Measurements from ENCODE around the gene RNF4. TPM values are rescaled to one million over a fixed set of nuclear protein-coding genes. Genes with fewer than 3 reads are reported as not detected.

The RNF4 gene, protein sequence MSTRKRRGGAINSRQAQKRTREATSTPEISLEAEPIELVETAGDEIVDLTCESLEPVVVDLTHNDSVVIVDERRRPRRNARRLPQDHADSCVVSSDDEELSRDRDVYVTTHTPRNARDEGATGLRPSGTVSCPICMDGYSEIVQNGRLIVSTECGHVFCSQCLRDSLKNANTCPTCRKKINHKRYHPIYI
- total RNA-seq (2022) (45.6 and 55.6 TPM in 2 replicates), Bru-seq, nascent RNA (percentile 84 among the genes with signal in this experiment), BruChase-seq, experiment 1, labeled RNA remaining after a 6-hour chase (percentile 75 among the genes with signal in this experiment), BruChase-seq, experiment 2, labeled RNA remaining after a 2-hour chase (percentile 85 among the genes with signal in this experiment)
- long read RNA-seq, partial matches to known transcripts, result 6 of 74 reads
- long read RNA-seq, other reads (novel, unspliced or antisense), result 68 of 74 reads

- no peak for TF ChIP-seq CTCF (IDR thresholded peaks at IDR 0.05; ENCODE audit: unreplicated experiment)
- H3K36me3 Mint-ChIP-seq (ENCODE audit: insufficient read depth, unreplicated experiment), result peaks cover 58% of the 10 kb centered on the region
- intact Hi-C loops (cut with micrococcal nuclease; ENCODE audit: unreplicated experiment), result no loop called here
- peak within 1 kb of the TSS; percentile 92 for H3K27ac Mint-ChIP-seq (ENCODE audit: unreplicated experiment)
- no peaks in the 10 kb centered on the region for H3K9me3 Mint-ChIP-seq (ENCODE audit: low read depth, unreplicated experiment)
- BruUV-seq (replicated peaks), result no TSS peak
- H3K4me3 Mint-ChIP-seq (ENCODE audit: low read depth, unreplicated experiment), result peak within 1 kb of the TSS; percentile 96
- peaks cover 5% of the 10 kb centered on the region for H3K27me3 Mint-ChIP-seq (ENCODE audit: unreplicated experiment)
- H3K4me1 Mint-ChIP-seq (ENCODE audit: low read depth, unreplicated experiment), result no peaks in the 10 kb centered on the region
- CTCF ChIA-PET, result interaction anchor here (0.6 to 1.3 kb wide), 2 partner anchors 26 to 67 kb away, joined by 3 to 5 read pairs; no protein-coding TSS in a partner anchor
- DNase-seq, result peak; percentile 89
These were observed at the start of gene RNF4 for GRCh38 chr4:2468456-2469191. Gene RNF4 (plus strand): TSS chr4:2469106. CDS start chr4:2490494, 21,388 bp downstream.

DNA sequence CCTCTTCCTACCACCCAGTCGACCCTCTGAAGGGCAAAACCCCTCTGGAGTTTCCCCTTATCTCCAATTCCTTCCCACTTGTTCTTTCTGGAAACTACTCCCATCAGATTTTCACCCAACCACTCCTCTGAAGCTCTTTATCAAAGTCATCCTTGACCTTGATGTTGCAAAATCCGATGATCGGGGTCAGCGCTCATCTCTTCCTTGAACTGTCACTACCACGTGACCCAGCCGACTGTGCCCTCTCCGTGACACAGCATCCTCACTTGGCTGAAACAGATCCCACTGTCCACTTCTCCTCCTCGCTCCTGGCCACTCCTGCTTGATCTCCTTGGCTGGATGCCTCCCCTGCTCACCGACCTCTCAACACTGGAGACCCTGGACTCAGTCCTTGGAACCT is 49.1 kb upstream of the RNF4 start:
- no peak for TF ChIP-seq CTCF (IDR thresholded peaks at IDR 0.05; ENCODE audit: unreplicated experiment)
- BruUV-seq (replicated peaks), result no TSS peak
- CTCF ChIA-PET, result interaction anchor here (1.3 kb wide), 1 partner anchor 106 kb away, joined by 3 read pairs; no protein-coding TSS in a partner anchor
- peak overlapping the region; percentile 66 for H3K4me3 Mint-ChIP-seq (ENCODE audit: low read depth, unreplicated experiment)
- intact Hi-C loops (cut with micrococcal nuclease; ENCODE audit: unreplicated experiment), result no loop called here
- H3K27ac Mint-ChIP-seq (ENCODE audit: unreplicated experiment), result no peak overlapping the region
- H3K9me3 Mint-ChIP-seq (ENCODE audit: low read depth, unreplicated experiment), result no peaks in the 10 kb centered on the region
- no peak for DNase-seq
- H3K27me3 Mint-ChIP-seq (ENCODE audit: unreplicated experiment), result peaks cover 80% of the 10 kb centered on the region
- peaks cover 7% of the 10 kb centered on the region for H3K36me3 Mint-ChIP-seq (ENCODE audit: insufficient read depth, unreplicated experiment)
- H3K4me1 Mint-ChIP-seq (ENCODE audit: low read depth, unreplicated experiment), result peaks cover 18% of the 10 kb centered on the region

DNA sequence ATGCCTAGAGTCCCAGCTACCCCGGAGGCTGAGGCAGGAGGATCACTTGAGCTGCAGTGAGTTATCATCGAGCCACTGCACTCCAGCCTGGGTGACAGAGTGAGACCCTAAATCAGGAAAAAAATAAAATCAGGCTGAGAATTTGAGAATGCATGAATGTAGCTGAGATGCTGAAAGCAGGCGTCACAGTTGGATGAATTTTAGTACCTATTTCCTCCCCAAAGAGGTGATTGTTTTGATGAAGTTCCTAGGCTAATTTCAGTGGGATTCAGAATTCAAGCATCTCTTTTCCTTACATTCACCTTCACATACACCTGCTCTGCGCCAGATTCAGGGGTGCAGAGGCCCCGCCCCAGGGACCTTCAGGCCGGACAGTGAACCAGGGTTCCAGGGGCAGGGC is 47.0 kb upstream of the RNF4 start:
- TF ChIP-seq CTCF (IDR thresholded peaks at IDR 0.05; ENCODE audit: unreplicated experiment), result no peak
- peaks cover 7% of the 10 kb centered on the region for H3K36me3 Mint-ChIP-seq (ENCODE audit: insufficient read depth, unreplicated experiment)
- H3K9me3 Mint-ChIP-seq (ENCODE audit: low read depth, unreplicated experiment), result no peaks in the 10 kb centered on the region
- CTCF ChIA-PET, result no interaction called here
- DNase-seq, result no peak
- H3K4me3 Mint-ChIP-seq (ENCODE audit: low read depth, unreplicated experiment), result no peak overlapping the region
- intact Hi-C loops (cut with micrococcal nuclease; ENCODE audit: unreplicated experiment), result no loop called here
- H3K4me1 Mint-ChIP-seq (ENCODE audit: low read depth, unreplicated experiment), result peaks cover 18% of the 10 kb centered on the region
- BruUV-seq (replicated peaks), result no TSS peak
- H3K27ac Mint-ChIP-seq (ENCODE audit: unreplicated experiment), result no peak overlapping the region
- H3K27me3 Mint-ChIP-seq (ENCODE audit: unreplicated experiment), result peaks cover 71% of the 10 kb centered on the region

GRCh38 chr4:2423066-2423465 is 45.8 kb upstream of the RNF4 start:
- H3K27ac Mint-ChIP-seq (ENCODE audit: unreplicated experiment), result no peak overlapping the region
- peaks cover 18% of the 10 kb centered on the region for H3K4me1 Mint-ChIP-seq (ENCODE audit: low read depth, unreplicated experiment)
- peaks cover 1% of the 10 kb centered on the region for H3K36me3 Mint-ChIP-seq (ENCODE audit: insufficient read depth, unreplicated experiment)
- no peak overlapping the region for H3K4me3 Mint-ChIP-seq (ENCODE audit: low read depth, unreplicated experiment)
- H3K9me3 Mint-ChIP-seq (ENCODE audit: low read depth, unreplicated experiment), result no peaks in the 10 kb centered on the region
- H3K27me3 Mint-ChIP-seq (ENCODE audit: unreplicated experiment), result peaks cover 66% of the 10 kb centered on the region
- no peak for TF ChIP-seq CTCF (IDR thresholded peaks at IDR 0.05; ENCODE audit: unreplicated experiment)
- no peak for DNase-seq
- BruUV-seq (replicated peaks), result no TSS peak
- intact Hi-C loops (cut with micrococcal nuclease; ENCODE audit: unreplicated experiment), result no loop called here
- CTCF ChIA-PET, result no interaction called here
